ENCODE measurements around the gene ZNF780B.

Gene ZNF780B

DNA sequence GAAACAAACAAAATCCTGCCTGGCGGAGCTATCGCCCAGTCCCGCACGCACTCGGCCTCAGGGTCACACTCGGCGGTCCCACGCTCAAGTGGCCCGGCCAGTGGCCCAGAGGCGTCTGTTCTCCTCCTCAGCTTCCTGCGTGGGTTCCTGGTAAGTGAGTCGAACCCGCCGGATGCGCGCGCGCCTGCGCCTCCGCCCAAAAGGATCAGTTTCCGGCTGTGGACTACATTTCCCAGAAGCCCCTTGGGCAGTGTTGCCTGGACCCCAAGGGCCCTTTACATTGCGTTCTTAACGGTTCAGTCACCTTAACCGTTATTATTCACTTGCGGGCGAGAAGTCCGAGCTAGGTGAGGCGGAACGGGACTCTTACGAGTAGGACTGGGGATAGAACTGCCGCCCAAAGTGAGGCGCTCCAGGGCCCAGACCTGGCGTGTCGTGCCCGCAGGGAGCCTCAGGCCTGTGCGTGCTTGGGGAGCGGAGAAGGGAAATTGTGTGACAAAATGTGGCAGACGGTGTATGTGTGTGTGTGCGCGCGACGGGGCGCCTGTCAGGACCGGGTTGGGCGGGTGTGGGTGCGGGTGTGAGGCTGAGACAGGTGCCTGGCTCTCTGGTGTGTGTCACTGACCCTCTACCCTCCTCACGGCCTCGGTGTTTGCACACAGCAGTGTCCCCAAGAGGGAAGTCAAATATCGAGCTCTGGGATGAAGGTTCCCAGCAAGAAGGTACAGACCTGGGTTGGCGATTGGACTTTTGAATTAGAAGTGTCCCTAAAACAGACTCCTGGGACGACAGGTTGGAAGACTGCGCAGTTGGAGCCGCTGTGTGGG lies 59.0 kb downstream of the ZNF780B start, which contains the start of gene ZNF546:
TSS of gene ZNF546 (plus strand) at position 250 of the 827 bp plus-strand sequence. CDS start 1,267 bp downstream, outside the sequence.
- peak; percentile 95 for DNase-seq (ENCODE audit: extremely low spot score)
- ChIA-PET POLR2A (interaction anchor here (1.7 kb wide), 1 partner anchor 26 kb away, joined by 10 read pairs; the partner anchor contains the start of gene PSMC4), CTCF (interaction anchor here (3.2 kb wide), 1 partner anchor 26 kb away, joined by 17 read pairs; the partner anchor contains the start of gene PSMC4)
- TF ChIP-seq, protein P1, sequence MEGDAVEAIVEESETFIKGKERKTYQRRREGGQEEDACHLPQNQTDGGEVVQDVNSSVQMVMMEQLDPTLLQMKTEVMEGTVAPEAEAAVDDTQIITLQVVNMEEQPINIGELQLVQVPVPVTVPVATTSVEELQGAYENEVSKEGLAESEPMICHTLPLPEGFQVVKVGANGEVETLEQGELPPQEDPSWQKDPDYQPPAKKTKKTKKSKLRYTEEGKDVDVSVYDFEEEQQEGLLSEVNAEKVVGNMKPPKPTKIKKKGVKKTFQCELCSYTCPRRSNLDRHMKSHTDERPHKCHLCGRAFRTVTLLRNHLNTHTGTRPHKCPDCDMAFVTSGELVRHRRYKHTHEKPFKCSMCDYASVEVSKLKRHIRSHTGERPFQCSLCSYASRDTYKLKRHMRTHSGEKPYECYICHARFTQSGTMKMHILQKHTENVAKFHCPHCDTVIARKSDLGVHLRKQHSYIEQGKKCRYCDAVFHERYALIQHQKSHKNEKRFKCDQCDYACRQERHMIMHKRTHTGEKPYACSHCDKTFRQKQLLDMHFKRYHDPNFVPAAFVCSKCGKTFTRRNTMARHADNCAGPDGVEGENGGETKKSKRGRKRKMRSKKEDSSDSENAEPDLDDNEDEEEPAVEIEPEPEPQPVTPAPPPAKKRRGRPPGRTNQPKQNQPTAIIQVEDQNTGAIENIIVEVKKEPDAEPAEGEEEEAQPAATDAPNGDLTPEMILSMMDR (IDR thresholded peaks at IDR 0.05; ENCODE audit: control extremely low read depth, extremely low read depth, low read depth, missing control alignments), result no peak

DNA sequence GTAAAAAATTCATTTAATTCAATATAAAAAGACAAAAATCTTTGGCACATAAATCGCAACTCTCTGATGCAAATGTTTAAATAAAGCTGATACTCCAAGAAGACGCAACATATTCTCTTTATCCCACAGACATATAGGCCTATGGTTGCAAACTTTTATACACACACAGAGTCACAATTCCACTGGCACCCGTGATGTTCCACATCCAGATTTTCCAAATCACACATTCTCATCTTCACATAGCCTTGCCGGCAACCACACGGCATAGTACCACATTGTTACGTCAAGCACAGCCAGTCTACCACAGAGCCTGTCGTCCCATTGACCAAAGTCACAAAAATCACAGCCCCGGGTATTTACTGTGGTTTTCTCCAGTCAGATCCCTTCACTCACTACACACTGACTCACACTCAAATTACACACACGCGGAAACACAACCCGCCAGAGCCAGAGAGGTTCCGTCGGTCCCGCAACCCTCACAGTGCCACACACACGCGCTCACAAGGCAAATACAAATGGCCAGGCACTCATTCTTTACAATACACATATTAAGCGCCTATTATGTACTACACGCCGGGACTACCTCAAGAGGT lies 59.7 kb downstream of the ZNF780B start:
- ChIA-PET CTCF (interaction anchor here (3.2 kb wide), 1 partner anchor 25 kb away, joined by 17 read pairs; the partner anchor contains the start of gene PSMC4), POLR2A (interaction anchor here (1.7 kb wide), 1 partner anchor 26 kb away, joined by 10 read pairs; the partner anchor contains the start of gene PSMC4)
- TF ChIP-seq, protein P1 (IDR thresholded peaks at IDR 0.05; ENCODE audit: control extremely low read depth, extremely low read depth, low read depth, missing control alignments), result no peak
- DNase-seq (ENCODE audit: extremely low spot score), result peak; percentile 33

DNA sequence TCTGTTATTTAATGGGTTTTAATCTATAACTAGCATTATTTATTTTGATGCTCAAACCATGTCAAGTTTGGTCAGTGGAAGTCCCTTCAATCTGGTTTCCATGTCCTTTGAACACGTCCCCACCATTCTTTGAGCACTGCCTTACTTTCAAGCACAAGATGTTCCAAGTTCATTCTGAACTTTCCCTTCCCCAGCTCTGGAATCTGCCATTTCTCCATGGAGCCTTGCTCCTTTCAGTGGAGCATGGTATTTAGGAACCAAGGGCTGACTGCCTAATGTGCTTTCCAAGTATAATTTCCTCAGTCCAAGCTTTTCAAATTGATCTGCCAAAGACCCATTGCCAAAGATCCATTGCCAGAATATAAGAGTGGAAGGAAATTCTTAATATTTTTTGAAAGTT lies 60.2 kb downstream of the ZNF780B start:
- TF ChIP-seq, protein P1 (IDR thresholded peaks at IDR 0.05; ENCODE audit: control extremely low read depth, extremely low read depth, low read depth, missing control alignments), result no peak
- DNase-seq (ENCODE audit: extremely low spot score), result no peak
- POLR2A ChIA-PET, result no interaction called here
- CTCF ChIA-PET, result interaction anchor here (3.2 kb wide), 1 partner anchor 25 kb away, joined by 17 read pairs; the partner anchor contains the start of gene PSMC4

DNA sequence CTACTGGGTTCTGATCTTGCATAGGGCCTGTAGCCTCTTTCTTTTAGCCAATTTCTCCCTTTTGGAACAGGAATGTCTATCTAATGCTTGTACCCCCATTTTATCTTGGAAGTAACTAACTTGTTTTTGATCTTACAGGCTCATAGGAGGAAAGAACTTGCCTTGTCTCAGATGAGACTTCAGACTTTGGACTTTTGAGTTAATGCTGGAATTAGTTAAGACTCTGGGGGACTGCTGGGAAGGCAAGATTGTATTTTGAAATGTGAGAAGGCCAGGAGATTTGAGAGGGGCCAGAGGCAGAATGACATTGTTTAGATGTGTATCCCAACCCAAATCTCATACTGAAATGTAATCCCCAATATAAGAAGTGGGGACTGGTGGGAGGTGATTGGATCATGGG lies 61.7 kb downstream of the ZNF780B start:
- TF ChIP-seq, protein P1 (IDR thresholded peaks at IDR 0.05; ENCODE audit: control extremely low read depth, extremely low read depth, low read depth, missing control alignments), result no peak
- POLR2A ChIA-PET, result no interaction called here
- no peak for DNase-seq (ENCODE audit: extremely low spot score)
- CTCF ChIA-PET, result no interaction called here

DNA sequence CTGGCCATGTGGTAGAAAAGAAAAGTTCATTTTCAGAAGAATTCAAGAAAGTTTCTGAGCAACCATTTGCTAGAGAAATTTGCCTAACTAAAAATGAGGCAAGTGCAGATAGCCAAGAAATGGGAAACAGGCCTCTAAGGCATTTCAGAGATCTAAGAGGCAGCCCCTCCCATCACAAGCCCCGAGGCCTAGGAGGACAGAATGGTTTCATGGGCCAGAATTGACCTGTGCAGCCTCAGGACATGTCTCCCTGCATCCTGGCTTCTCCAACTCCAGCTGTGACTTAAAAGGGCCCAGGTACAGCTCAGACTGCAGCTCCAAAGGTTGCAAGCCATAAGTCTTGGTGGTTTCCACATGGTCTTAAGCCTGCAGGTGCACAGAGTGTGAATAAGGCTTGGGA lies 62.4 kb downstream of the ZNF780B start:
- ChIA-PET CTCF (no interaction called here), POLR2A (no interaction called here)
- TF ChIP-seq, protein P1 (IDR thresholded peaks at IDR 0.05; ENCODE audit: control extremely low read depth, extremely low read depth, low read depth, missing control alignments), result no peak

DNA sequence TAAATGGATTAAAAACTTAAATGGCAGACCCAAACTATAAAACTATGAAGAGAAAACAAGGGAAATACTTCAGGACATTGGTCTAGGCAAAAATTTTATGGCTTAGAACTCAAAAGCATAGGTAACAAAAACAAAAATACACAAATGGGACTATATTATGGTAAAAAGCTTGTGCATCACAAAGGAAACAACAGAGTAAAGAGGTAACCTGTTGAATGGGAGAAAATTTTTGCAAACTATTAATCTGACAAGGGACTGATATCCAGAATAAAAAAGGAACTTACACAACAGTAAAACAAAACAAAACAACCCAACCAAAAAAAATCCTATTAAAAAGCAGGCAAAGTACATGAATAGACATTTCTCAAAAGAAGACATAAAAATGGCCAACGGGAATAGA lies 68.4 kb downstream of the ZNF780B start:
- ChIA-PET CTCF (interaction anchor here (2.2 kb wide), 1 partner anchor 13 kb away, joined by 4 read pairs; no protein-coding TSS in a partner anchor), POLR2A (no interaction called here)
- TF ChIP-seq, protein P1 (IDR thresholded peaks at IDR 0.05; ENCODE audit: control extremely low read depth, extremely low read depth, low read depth, missing control alignments), result no peak
- DNase-seq (ENCODE audit: extremely low spot score), result no peak

More for the DNA sequence above, 62.4 kb downstream of the ZNF780B start:
- no peak for DNase-seq (ENCODE audit: extremely low spot score)

All from GM10248 (cell line).